ENCODE data around the gene PLCB1. TPM values are rescaled to one million over a fixed set of nuclear protein-coding genes. Genes with fewer than 3 reads are reported as not detected.

Gene PLCB1
- total RNA-seq, 1 experiment from 2014 or later = 0.06 TPM

Other genes with a start within 250 kb of the PLCB1 start
- not detected in 2 replicates for gene HAO1, start 191.8 kb upstream of the PLCB1 start, total RNA-seq (2014; rRNA removed)
- 24.0 and 29.3 TPM in 2 replicates for gene TMX4, start 112.5 kb upstream of the PLCB1 start, total RNA-seq (2014; rRNA removed)